Sigmoid colon (tissue), 7 donors: Measurements from ENCODE around the gene HEXB. TPM values are rescaled to one million over a fixed set of nuclear protein-coding genes. Genes with fewer than 3 reads are reported as not detected.

ENCODE experiments used
- DNase-seq: peaks from one replicate; pipeline ENCODE4 v3.0.0-alpha.2; 2019
- H3K27ac ChIP-seq, 4 donors: fragments of 200-600 bp; sonication (generic); one replicate each; pipeline ENCODE4 v1.5.1; 2016 to 2019; ENCODE audit warnings: mild to moderate bottlenecking in 1 of 4
- H3K27me3 ChIP-seq, 3 donors: fragments of 200-600 bp; sonication (generic); one replicate each; pipeline ENCODE4 v1.5.1; 2019; ENCODE audit warnings: mild to moderate bottlenecking in 1 of 3
- H3K36me3 ChIP-seq, 4 donors: fragments of 200-600 bp; sonication (generic); one replicate each; pipeline ENCODE4 v1.5.1; 2016 to 2019
- H3K4me1 ChIP-seq, 4 donors: fragments of 200-600 bp; sonication (generic); one replicate each; pipeline ENCODE4 v1.5.1; 2017 to 2019
- H3K4me3 ChIP-seq, 4 donors: fragments of 200-600 bp; sonication (generic); one replicate each; pipeline ENCODE4 v1.5.1; 2017 to 2019; ENCODE audit warnings: mild to moderate bottlenecking in 2 of 4, moderate library complexity in 1 of 4
- H3K9me3 ChIP-seq, 4 donors: fragments of 200-600 bp in 3 of 4; sonication (generic) in 3 of 4; one replicate each; pipeline versions ENCODE4 v1.5.1 to v1.6.1; 2013 to 2019
- CTCF ChIP-seq, 4 experiments: fragments of 450-650 bp in 3 of 4; fragments of 200-600 bp in 1 of 4; IDR thresholded peaks; one replicate each; pipeline ENCODE4 v1.5.1; 2016 to 2019; ENCODE audit warnings: antibody characterized with exemption in 4 of 4, mild to moderate bottlenecking in 3 of 4, moderate library complexity in 2 of 4
- EP300 ChIP-seq, 4 donors: sonication (generic); formaldehyde crosslinking; IDR thresholded peaks; one replicate each; pipeline ENCODE4 v1.6.1; 2017; ENCODE audit warnings: antibody characterized with exemption in 4 of 4
- POLR2A ChIP-seq, 2 donors: fragments of 450-650 bp; IDR thresholded peaks; one replicate each; pipeline ENCODE4 v1.6.1; 2016; ENCODE audit warnings: antibody characterized with exemption in 2 of 2, mild to moderate bottlenecking in 2 of 2, moderate library complexity in 2 of 2
- POLR2AphosphoS5 ChIP-seq, 4 donors: sonication (generic); formaldehyde crosslinking; IDR thresholded peaks; one replicate each; pipeline ENCODE4 v1.6.1; 2017; ENCODE audit warnings: antibody characterized with exemption in 4 of 4
- WGBS, 2 donors: extraction: QIAGEN DNeasy Blood & Tissue Kit; methylation state at CpG; one replicate each; pipeline ENCODE4 v1.1.7; 2013; 5-methylcytosine and 5-hydroxymethylcytosine counted together
- intact Hi-C: fragments of 100-400 bp; cut with DNase I; formaldehyde crosslinking; loops from one replicate; pipeline ENCODE4 v1.15.1; 2023
- polyA plus RNA-seq, 3 donors: library from polyadenylated mRNA; stranded (reverse); fragments of 200-250 nt; gene quantifications; one replicate each; pipeline ENCODE4 v1.2.3, GENCODE V29; 2013
- total RNA-seq, 4 donors: library from RNA; depleted of rRNA; stranded (reverse); fragments of >200 nt; gene quantifications; one replicate each; pipeline ENCODE4 v1.1.0, GENCODE V29; 2016
- donor health status: healthy with polysubstance abuse.
- donor health status: Bipolar disorder and iron deficiency.
- donor health status: healthy.

Gene HEXB
- total and polyA plus RNA-seq, 7 donors = 51.7 to 132 (median 95.7) TPM

DNA sequence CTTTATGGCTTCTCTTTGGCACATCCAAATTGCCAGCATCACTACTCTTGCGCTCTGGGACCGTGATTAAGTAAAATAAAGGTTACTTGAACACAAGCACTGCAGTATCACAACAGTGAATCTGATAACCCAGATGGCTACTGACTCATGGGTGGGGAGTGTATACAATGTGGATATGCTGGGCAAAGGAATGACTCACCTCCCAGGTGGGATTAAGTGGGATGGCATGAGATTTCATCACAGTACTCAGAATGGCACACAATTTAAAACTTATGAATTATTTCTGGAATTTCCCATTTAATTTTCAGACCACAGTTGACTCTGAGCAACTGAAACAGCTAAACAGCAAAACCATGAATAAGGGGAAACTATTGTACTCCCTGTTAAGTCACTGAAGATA lies 77.6 kb downstream of the HEXB start:
- Histone ChIP-seq H3K36me3 (peaks cover 0 to 54% (median 4%) of the 10 kb centered on the region in 4 donors), H3K4me3 (no peak overlapping the region), H3K27me3 (no peaks in the 10 kb centered on the region), H3K9me3 (no peaks in the 10 kb centered on the region), H3K4me1 (peaks cover 0 to 33% (median 19%) of the 10 kb centered on the region in 4 donors), H3K27ac (no peak overlapping the region)
- intact Hi-C loops = loop anchor here (10.0 kb wide), 1 partner anchor 152 kb away; no protein-coding TSS in a partner anchor
- no peak for TF ChIP-seq EP300 (IDR thresholded peaks at IDR 0.05)
- TF ChIP-seq POLR2AphosphoS5 (IDR thresholded peaks at IDR 0.05) = no peak
- TF ChIP-seq CTCF (IDR thresholded peaks at IDR 0.05) = no peak
- no peak for TF ChIP-seq POLR2A (IDR thresholded peaks at IDR 0.05)
- DNase-seq = no peak
- 93 to 94% methylated on average over 2 of the region's 2 CpGs for WGBS, 2 donors

DNA sequence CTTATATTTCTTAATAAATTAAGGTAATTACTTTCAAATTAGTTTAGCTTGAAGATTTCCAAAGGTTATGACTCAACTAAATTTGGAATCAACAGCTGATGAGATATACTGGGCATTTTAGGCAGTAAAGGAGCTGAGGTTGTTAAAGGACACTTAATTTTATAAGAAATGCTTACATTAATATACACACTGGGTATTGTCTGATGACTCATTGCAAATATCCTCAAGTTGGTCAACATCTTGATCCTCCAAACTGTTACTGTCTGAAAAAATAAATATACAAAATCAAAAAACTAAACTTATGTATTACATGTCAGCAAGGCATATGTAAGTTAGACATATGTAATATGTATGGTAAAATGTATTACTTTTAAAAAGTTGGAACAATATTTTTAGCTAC lies 78.5 kb downstream of the HEXB start:
- DNase-seq = no peak
- intact Hi-C loops = loop anchor here (10.0 kb wide), 1 partner anchor 151 kb away; no protein-coding TSS in a partner anchor
- Histone ChIP-seq H3K27me3 (no peaks in the 10 kb centered on the region), H3K27ac (no peak overlapping the region), H3K36me3 (peaks cover 0 to 45% (median 2%) of the 10 kb centered on the region in 4 donors), H3K4me3 (no peak overlapping the region), H3K9me3 (no peaks in the 10 kb centered on the region), H3K4me1 (peaks cover 0 to 41% (median 27%) of the 10 kb centered on the region in 4 donors)
- TF ChIP-seq POLR2A (IDR thresholded peaks at IDR 0.05) (no peak), POLR2AphosphoS5 (IDR thresholded peaks at IDR 0.05) (no peak), EP300 (IDR thresholded peaks at IDR 0.05) (no peak), CTCF (IDR thresholded peaks at IDR 0.05) (no peak)

- Histone ChIP-seq H3K9me3 (no peaks in the 10 kb centered on the region), H3K27ac (no peak overlapping the region), H3K36me3 (peaks cover 0 to 44% (median 2%) of the 10 kb centered on the region in 4 donors), H3K4me1 (peaks cover 0 to 41% (median 27%) of the 10 kb centered on the region in 4 donors), H3K27me3 (no peaks in the 10 kb centered on the region), H3K4me3 (no peak overlapping the region)
- no peak for DNase-seq
- intact Hi-C loops = loop anchor here (10.0 kb wide), 1 partner anchor 150 kb away; no protein-coding TSS in a partner anchor
- TF ChIP-seq EP300 (IDR thresholded peaks at IDR 0.05) (no peak), CTCF (IDR thresholded peaks at IDR 0.05) (no peak), POLR2AphosphoS5 (IDR thresholded peaks at IDR 0.05) (no peak)
- WGBS, 2 donors = 26 to 69% methylated on average over 9 of the region's 9 CpGs
These were observed 80.2 kb downstream of the HEXB start for GRCh38 chr5:74765201-74765600.

DNA sequence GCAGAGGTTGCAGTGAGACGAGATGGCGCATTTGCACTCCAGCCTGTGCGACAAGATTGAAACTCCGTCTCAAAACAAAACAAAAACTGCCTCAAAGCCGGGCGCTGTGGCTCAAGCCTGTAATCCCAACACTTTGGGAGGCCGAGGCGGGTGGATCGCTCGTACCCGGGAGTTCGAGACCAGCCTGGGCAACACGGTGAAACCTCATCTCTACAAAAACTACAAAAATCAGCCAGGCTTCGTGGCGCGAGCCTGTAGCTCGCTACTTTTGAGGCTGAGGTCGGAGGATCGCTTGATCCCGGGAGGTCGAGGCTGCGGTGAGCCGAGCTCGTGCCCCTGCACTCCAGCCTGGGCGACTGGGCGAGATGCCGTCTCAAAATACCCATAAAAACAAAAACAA lies 80.9 kb downstream of the HEXB start:
- no peak for TF ChIP-seq CTCF (IDR thresholded peaks at IDR 0.05)
- TF ChIP-seq EP300 (IDR thresholded peaks at IDR 0.05) = no peak
- no peak for TF ChIP-seq POLR2AphosphoS5 (IDR thresholded peaks at IDR 0.05)
- TF ChIP-seq POLR2A (IDR thresholded peaks at IDR 0.05) = no peak
- intact Hi-C loops = loop anchor here (2.0 to 10.0 kb wide), 2 partner anchors 81 to 149 kb away; partner anchors contain the start of gene HEXB
- whole genome bisulfite sequencing, 2 donors = 52 to 67% methylated on average over 27 of the region's 27 CpGs
- Histone ChIP-seq H3K27me3 (no peaks in the 10 kb centered on the region), H3K9me3 (no peaks in the 10 kb centered on the region), H3K4me3 (peak overlapping the region; percentile 92 to 96 (median 94)), H3K27ac (peak overlapping the region in 2 of 4 donors; percentile 79 to 85), H3K36me3 (peaks cover 0 to 45% (median 3%) of the 10 kb centered on the region in 4 donors), H3K4me1 (peaks cover 0 to 41% (median 27%) of the 10 kb centered on the region in 4 donors)
- DNase-seq = no peak
